ENCODE data around the gene SUSD3. TPM values are rescaled to one million over a fixed set of nuclear protein-coding genes. Genes with fewer than 3 reads are reported as not detected.

The SUSD3 gene
- total and polyA plus RNA-seq, 10 of the 15 experiments (the other 5 are each of a cell fraction or from before 2014, with no cell fraction given), result 2.5 to 92.0 (median 31.1) TPM

DNA sequence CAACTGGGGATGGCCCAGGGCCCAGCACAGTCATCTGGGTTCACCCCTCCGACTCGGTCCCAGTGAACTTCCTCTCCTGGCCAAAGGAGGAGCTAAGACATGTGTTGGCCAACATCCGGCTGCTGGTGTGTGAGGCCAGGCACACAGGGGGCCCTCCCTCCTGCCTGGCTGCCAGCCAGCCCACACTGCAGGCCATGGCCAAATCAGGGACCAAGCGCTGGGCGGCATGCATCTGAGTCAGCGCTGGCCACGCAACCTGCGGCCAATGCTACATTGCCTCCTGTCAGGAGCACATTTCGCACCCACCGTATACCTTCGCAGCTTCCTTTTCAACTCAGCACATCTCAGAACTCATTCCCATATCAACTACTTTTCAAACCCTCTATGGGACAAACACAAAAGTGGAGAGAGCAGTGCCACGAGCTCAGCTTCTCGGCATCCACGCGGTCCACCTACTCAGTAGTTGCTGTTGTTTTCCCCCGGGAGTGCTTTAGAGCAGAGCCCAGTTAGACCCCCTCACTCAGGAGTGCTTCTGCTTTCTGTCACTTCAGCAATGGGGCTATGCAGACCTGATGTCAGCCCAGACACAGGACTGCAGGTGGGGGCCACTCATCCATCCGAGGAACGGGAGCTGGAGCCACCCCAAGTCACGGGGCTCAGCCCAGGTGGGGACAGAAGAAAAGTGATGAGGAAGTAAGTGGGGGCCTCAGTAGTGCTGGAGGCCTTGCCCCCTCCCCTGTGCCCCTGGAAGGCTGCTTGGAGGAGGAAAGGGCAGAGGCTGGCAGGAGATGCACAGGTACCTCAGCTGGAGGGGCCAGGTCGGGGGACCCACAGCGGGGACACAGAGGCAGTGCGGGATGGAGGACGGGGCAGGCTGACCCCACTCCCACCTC is 61.7 kb downstream of the SUSD3 start (continued):
- no peak for TF ChIP-seq TBL1XR1 (IDR thresholded peaks at IDR 0.05; ENCODE audit: low read depth, low read length)
- 0 out of 2 replicates have a peak, but pooled peaks have one; percentile 54 for TF ChIP-seq DPF2 (IDR thresholded peaks at IDR 0.05)
- TF ChIP-seq YBX1 (IDR thresholded peaks at IDR 0.05), result no peak
- TF ChIP-seq, protein P1, sequence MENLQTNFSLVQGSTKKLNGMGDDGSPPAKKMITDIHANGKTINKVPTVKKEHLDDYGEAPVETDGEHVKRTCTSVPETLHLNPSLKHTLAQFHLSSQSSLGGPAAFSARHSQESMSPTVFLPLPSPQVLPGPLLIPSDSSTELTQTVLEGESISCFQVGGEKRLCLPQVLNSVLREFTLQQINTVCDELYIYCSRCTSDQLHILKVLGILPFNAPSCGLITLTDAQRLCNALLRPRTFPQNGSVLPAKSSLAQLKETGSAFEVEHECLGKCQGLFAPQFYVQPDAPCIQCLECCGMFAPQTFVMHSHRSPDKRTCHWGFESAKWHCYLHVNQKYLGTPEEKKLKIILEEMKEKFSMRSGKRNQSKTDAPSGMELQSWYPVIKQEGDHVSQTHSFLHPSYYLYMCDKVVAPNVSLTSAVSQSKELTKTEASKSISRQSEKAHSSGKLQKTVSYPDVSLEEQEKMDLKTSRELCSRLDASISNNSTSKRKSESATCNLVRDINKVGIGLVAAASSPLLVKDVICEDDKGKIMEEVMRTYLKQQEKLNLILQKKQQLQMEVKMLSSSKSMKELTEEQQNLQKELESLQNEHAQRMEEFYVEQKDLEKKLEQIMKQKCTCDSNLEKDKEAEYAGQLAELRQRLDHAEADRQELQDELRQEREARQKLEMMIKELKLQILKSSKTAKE (IDR thresholded peaks at IDR 0.05; ENCODE audit: low read depth, poor library complexity, severe bottlenecking), result no peak
- TF ChIP-seq, protein P2, sequence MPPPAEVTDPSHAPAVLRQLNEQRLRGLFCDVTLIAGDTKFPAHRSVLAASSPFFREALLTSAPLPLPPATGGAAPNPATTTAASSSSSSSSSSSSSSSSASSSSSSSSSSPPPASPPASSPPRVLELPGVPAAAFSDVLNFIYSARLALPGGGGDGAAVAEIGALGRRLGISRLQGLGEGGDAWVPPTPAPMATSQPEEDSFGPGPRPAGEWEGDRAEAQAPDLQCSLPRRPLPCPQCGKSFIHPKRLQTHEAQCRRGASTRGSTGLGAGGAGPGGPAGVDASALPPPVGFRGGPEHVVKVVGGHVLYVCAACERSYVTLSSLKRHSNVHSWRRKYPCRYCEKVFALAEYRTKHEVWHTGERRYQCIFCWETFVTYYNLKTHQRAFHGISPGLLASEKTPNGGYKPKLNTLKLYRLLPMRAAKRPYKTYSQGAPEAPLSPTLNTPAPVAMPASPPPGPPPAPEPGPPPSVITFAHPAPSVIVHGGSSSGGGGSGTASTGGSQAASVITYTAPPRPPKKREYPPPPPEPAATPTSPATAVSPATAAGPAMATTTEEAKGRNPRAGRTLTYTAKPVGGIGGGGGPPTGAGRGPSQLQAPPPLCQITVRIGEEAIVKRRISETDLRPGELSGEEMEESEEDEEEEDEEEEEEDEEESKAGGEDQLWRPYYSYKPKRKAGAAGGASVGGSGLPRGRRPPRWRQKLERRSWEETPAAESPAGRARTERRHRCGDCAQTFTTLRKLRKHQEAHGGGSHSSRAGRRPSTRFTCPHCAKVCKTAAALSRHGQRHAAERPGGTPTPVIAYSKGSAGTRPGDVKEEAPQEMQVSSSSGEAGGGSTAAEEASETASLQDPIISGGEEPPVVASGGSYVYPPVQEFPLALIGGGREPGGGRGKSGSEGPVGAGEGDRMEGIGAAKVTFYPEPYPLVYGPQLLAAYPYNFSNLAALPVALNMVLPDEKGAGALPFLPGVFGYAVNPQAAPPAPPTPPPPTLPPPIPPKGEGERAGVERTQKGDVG (CRISPR knock-in tag; IDR thresholded peaks at IDR 0.05), result no peak
- no peak for TF ChIP-seq FOS (IDR thresholded peaks at IDR 0.05; ENCODE audit: borderline replicate concordance, extremely low read depth, insufficient read length)
- no peak for TF ChIP-seq RELA (IDR thresholded peaks at IDR 0.05; ENCODE audit: borderline replicate concordance, partially characterized antibody)
- 0 out of 2 replicates have a peak, but pooled peaks have one; percentile 20 for TF ChIP-seq ATF7 (IDR thresholded peaks at IDR 0.05; ENCODE audit: low read depth)
- no peak for TF ChIP-seq STAT3 (IDR thresholded peaks at IDR 0.05; ENCODE audit: low read depth, low read length)
- no peak for TF ChIP-seq EP300 (IDR thresholded peaks at IDR 0.05; ENCODE audit: borderline replicate concordance in 1 of 2, control insufficient read depth in 1 of 2, low read depth in 2 of 2, low read length in 2 of 2)
- TF ChIP-seq, protein P3, sequence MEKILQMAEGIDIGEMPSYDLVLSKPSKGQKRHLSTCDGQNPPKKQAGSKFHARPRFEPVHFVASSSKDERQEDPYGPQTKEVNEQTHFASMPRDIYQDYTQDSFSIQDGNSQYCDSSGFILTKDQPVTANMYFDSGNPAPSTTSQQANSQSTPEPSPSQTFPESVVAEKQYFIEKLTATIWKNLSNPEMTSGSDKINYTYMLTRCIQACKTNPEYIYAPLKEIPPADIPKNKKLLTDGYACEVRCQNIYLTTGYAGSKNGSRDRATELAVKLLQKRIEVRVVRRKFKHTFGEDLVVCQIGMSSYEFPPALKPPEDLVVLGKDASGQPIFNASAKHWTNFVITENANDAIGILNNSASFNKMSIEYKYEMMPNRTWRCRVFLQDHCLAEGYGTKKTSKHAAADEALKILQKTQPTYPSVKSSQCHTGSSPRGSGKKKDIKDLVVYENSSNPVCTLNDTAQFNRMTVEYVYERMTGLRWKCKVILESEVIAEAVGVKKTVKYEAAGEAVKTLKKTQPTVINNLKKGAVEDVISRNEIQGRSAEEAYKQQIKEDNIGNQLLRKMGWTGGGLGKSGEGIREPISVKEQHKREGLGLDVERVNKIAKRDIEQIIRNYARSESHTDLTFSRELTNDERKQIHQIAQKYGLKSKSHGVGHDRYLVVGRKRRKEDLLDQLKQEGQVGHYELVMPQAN (conservative IDR thresholded peaks at IDR 0.05), result no peak
- TF ChIP-seq RB1 (IDR thresholded peaks at IDR 0.05; ENCODE audit: borderline replicate concordance), result no peak
- no peak for TF ChIP-seq ZNF274 (IDR thresholded peaks at IDR 0.05; ENCODE audit: insufficient read depth, insufficient read length)
- TF ChIP-seq, protein P4, sequence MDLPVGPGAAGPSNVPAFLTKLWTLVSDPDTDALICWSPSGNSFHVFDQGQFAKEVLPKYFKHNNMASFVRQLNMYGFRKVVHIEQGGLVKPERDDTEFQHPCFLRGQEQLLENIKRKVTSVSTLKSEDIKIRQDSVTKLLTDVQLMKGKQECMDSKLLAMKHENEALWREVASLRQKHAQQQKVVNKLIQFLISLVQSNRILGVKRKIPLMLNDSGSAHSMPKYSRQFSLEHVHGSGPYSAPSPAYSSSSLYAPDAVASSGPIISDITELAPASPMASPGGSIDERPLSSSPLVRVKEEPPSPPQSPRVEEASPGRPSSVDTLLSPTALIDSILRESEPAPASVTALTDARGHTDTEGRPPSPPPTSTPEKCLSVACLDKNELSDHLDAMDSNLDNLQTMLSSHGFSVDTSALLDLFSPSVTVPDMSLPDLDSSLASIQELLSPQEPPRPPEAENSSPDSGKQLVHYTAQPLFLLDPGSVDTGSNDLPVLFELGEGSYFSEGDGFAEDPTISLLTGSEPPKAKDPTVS (IDR thresholded peaks at IDR 0.05; ENCODE audit: low read depth, low read length), result no peak
- TF ChIP-seq NR2F1 (conservative IDR thresholded peaks at IDR 0.05), result 0 out of 2 replicates have a peak, but pooled peaks have one; percentile 17
- no peak for TF ChIP-seq SIN3A (IDR thresholded peaks at IDR 0.05; ENCODE audit: low read depth, low read length)
- 0 out of 2 replicates have a peak, but pooled peaks have one; percentile 36 for TF ChIP-seq CHD2 (IDR thresholded peaks at IDR 0.05; ENCODE audit: borderline replicate concordance, low read depth, low read length)
- no peak for TF ChIP-seq SMAD5 (IDR thresholded peaks at IDR 0.05; ENCODE audit: low read depth)
- peak; percentile 72; the same call in 1 of the 2 replicates for TF ChIP-seq SPI1 (IDR thresholded peaks at IDR 0.05; ENCODE audit: borderline replicate concordance, insufficient read depth, low read depth, low read length)
